PC-9 (cell line): ENCODE measurements around the gene TRAF3IP1.

Experiments
- CTCF ChIP-seq: fragments of 200-600 bp; sonication (generic); conservative IDR thresholded peaks from 2 replicates; pipeline ENCODE4 v1.6.1; 2017; ENCODE audit warnings: mixed run types, antibody characterized with exemption, mild to moderate bottlenecking, moderate library complexity
- EZH2 ChIP-seq: fragments of 200-600 bp; sonication (generic); IDR thresholded peaks from 2 replicates; pipeline ENCODE4 v1.8.0; 2017; ENCODE audit warnings: antibody characterized with exemption, low read depth

DNA sequence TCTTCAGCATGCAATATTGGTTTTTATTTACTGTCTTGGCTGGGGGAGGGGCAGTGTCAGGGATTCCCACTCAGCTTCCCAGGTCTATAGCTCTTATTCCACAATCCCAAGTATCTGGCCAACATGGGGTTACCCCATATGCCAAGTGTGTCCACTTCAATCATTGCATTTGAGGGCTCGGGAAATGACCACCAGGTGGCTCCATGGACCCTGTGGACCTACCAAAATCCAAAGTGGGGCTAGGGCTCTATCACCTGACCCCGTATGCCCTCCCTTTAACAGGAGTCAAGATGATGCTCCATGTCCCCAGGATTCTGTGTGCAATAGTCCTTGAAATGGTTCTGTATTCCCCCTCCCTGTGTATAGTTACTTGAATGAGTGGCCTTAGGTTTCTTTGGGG is 12.1 kb upstream of the TRAF3IP1 start:
- TF ChIP-seq EZH2 = no peak
- peak; percentile 62 for TF ChIP-seq CTCF
